ENCODE results near the gene C2CD4C. TPM values are rescaled to one million over a fixed set of nuclear protein-coding genes. Genes with fewer than 3 reads are reported as not detected.

The C2CD4C gene
- total RNA-seq, 1 experiment from 2014 or later = 14.6 TPM

DNA sequence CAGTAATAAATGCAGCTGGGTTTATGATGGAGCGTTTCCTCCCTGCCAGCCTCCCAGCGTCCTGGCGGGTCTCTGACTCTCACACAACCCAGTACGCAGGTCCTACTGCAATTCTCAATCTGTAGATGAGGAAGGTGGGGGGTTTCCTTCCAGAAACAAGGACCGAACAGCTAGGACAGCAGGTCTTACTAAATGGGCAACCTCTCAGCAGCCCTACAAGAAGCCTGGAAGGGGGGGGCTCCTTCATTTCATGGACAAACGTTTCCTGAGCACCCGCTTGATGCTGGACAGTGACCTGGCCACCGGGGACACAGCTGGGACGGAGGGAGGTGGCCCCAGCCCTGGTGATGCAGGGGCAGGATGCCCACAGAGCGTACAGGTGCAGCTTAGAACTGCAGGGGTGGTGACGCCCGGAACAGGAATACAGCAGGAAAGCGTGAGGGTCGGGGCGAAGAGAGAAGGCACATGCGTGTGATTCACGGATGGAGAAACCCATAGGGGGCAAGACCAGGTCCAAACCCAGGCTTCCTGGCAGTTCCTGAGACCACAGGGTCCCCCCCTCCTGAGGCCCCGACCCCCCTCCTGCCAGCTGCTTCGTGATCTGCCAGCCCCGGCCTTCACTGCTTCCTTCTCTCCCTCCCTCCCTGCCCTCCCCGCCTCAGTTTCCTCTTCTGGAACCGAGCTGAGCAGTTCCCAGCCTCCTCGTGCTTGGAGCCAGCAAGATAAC is 732 bp upstream of the C2CD4C start:
- Histone ChIP-seq H2BK120ac (ENCODE audit: low read depth, low read length, poor library complexity, severe bottlenecking) (no peak overlapping the region), H2AK5ac (ENCODE audit: insufficient read length, low read length) (no peak overlapping the region), H3T11ph (ENCODE audit: low read length) (no peak overlapping the region), H3K4me1 (ENCODE audit: insufficient read depth, low read length) (no peaks in the 10 kb centered on the region; the same call in 1 of the 2 replicates), H3K9ac (ENCODE audit: extremely low read depth, insufficient read length, low read length) (no peak overlapping the region), H4K20me1 (ENCODE audit: control insufficient read depth, insufficient read depth, insufficient read length) (no peaks in the 10 kb centered on the region), H2BK5ac (ENCODE audit: insufficient read length, low read length) (no peak overlapping the region), H3K27ac (ENCODE audit: insufficient read length, low read depth, low read length) (no peak overlapping the region), H3K14ac (ENCODE audit: insufficient read depth, low read length) (no peak overlapping the region), H3K4ac (ENCODE audit: low read depth, low read length) (no peak overlapping the region), H2BK20ac (ENCODE audit: low read depth, low read length, poor library complexity, severe bottlenecking) (no peak overlapping the region), H4K8ac (replicated peaks; ENCODE audit: insufficient read length, low read depth, low read length) (no peak overlapping the region), H2AFZ (ENCODE audit: low read length) (no peak overlapping the region), H3K18ac (ENCODE audit: insufficient read length, low read depth, low read length) (no peak overlapping the region), H2BK15ac (ENCODE audit: low read depth, low read length) (no peak overlapping the region), H3K23ac (ENCODE audit: insufficient read length, low read depth, low read length) (no peak overlapping the region), H3K56ac (ENCODE audit: insufficient read length, low read depth, low read length) (no peak overlapping the region), H4K5ac (ENCODE audit: insufficient read length, low read depth, low read length) (no peak overlapping the region), H3K79me2 (ENCODE audit: insufficient read depth, low read length) (no peaks in the 10 kb centered on the region), H3K9me3 (ENCODE audit: control insufficient read depth, low read depth, low read length) (no peaks in the 10 kb centered on the region), H3K4me2 (ENCODE audit: insufficient read depth, insufficient read length, low read length) (peak overlapping the region; percentile 48), H2BK12ac (ENCODE audit: insufficient read length, low read depth, low read length) (no peak overlapping the region), H3K23me2 (ENCODE audit: insufficient read length, low read depth, low read length, poor library complexity, severe bottlenecking) (peaks cover 5% of the 10 kb centered on the region), H3K27me3 (ENCODE audit: insufficient read depth, low read length) (no peaks in the 10 kb centered on the region; the same call in 1 of the 2 replicates), H3K79me1 (ENCODE audit: insufficient read depth, low read depth, low read length, poor library complexity, severe bottlenecking) (no peaks in the 10 kb centered on the region), H4K91ac (ENCODE audit: insufficient read length, low read depth, low read length) (no peak overlapping the region)
- peaks cover 9 to 18% of the 10 kb centered on the region in 2 experiments for H3K4me1 Mint-ChIP-seq
- DNase-seq = no peak
- TF ChIP-seq, protein P1, sequence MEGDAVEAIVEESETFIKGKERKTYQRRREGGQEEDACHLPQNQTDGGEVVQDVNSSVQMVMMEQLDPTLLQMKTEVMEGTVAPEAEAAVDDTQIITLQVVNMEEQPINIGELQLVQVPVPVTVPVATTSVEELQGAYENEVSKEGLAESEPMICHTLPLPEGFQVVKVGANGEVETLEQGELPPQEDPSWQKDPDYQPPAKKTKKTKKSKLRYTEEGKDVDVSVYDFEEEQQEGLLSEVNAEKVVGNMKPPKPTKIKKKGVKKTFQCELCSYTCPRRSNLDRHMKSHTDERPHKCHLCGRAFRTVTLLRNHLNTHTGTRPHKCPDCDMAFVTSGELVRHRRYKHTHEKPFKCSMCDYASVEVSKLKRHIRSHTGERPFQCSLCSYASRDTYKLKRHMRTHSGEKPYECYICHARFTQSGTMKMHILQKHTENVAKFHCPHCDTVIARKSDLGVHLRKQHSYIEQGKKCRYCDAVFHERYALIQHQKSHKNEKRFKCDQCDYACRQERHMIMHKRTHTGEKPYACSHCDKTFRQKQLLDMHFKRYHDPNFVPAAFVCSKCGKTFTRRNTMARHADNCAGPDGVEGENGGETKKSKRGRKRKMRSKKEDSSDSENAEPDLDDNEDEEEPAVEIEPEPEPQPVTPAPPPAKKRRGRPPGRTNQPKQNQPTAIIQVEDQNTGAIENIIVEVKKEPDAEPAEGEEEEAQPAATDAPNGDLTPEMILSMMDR (conservative IDR thresholded peaks at IDR 0.05) = no peak
- H3K36me3 Mint-ChIP-seq (ENCODE audit: insufficient read depth in 1 of 3, low read depth in 3 of 3) = 0 out of 7 replicates have a peak, but pooled peaks cover 0 to 2% (median 0%) of the 10 kb centered on the region in 3 experiments
- H3K4me3 Mint-ChIP-seq = peak overlapping the region; percentile 75 to 89
- no peaks in the 10 kb centered on the region for H3K9me3 Mint-ChIP-seq
- peak overlapping the region in 1 of 3 experiments; percentile 46; a peak in 1 of 7 replicates for H3K27ac Mint-ChIP-seq
- H3K27me3 Mint-ChIP-seq (ENCODE audit: low read depth) = peaks cover 20% of the 10 kb centered on the region
- WGBS (ENCODE audit: extremely low coverage, insufficient read length, low lambda C conversion rate) = no CpG with 5 or more reads among the region's 23 CpGs
